Measurements from ENCODE around the gene CDX1.

Gene CDX1

DNA sequence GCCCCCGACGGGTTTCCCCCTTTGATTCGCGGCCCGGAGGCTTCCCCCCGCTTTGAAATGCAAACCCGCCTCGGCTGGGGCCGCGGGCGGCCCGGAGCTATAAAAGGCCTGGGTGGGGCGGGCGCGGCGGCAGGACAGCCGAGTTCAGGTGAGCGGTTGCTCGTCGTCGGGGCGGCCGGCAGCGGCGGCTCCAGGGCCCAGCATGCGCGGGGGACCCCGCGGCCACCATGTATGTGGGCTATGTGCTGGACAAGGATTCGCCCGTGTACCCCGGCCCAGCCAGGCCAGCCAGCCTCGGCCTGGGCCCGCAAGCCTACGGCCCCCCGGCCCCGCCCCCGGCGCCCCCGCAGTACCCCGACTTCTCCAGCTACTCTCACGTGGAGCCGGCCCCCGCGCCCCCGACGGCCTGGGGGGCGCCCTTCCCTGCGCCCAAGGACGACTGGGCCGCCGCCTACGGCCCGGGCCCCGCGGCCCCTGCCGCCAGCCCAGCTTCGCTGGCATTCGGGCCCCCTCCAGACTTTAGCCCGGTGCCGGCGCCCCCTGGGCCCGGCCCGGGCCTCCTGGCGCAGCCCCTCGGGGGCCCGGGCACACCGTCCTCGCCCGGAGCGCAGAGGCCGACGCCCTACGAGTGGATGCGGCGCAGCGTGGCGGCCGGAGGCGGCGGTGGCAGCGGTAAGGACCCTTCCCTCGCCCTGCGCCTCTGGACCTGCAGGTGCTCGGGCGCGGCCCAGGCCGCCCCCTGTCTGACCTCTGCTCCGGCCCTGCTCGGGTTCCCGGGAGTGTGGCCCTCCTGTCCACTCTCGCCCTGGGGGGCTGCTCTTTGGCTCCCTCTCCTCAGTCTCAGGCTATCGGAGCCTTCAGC lies at the start of gene CDX1:
Gene CDX1 (plus strand): TSS at position 129 of the 862 bp plus-strand sequence. CDS start 99 bp downstream, at position 228.
- no peak for DNase-seq (ENCODE audit: low spot score)

DNA sequence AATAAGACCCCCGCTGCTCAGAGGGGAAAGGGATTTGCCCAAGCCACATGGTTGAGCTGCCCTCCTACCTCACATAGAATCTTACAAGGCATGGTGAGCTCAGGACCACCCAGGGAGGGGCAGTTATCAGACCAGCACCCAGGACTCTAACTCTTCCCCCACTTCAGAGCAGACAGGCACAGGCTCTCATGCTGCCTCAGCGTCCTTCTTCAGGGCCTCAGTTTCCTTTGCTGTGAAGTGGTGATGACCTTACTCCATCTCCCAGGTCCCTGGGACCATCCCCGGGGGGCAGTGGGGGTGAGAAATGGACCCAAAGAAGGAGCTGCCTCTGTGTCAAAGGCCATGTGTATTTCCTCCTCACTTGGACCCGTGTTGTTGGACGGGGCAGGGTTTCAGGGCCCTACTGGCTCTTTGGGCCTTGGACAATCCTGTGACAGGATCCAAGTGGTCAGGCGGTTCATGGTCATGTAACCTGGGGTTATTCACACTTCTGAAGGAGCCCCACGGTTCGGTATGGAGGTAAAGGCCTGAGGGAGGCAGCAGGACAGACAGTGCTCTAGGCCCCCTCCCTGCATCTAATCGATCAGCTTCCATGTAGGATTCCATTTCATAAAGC lies 48.5 kb upstream of the CDX1 start:
- DNase-seq (ENCODE audit: low spot score) = no peak

DNA sequence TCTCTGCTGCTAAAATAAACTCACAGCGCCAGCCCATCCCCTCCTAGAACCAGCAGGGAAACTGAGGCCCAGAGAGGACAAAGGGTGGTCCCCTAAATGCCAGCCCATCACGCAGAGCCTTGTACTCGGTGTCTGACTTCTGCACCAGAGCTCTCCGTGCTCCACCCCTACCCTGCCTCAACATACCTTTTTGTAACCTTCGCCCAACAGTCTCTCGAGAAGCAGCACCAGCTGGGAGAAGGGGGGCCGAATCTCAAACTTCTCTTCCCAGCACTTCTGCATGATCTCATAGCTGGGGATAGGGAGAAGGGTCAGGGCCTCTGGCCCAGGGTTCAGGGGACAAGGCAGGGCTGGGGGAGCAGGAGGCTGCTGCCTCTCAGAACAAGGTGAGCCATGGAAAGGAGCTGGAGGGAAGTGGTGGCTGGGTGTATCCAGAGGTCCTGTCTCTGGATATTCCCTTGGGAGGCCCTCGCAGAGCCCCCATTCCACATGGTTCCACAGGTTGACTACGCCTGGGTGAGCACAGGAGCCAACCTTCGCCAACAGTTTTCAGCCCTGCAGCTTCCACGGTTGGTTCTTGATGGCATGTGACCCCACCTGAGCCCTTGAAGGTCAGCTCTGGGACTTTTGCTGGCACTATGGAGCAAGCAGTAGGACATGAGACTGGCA lies 47.9 kb upstream of the CDX1 start:
- no peak for DNase-seq (ENCODE audit: low spot score)

DNA sequence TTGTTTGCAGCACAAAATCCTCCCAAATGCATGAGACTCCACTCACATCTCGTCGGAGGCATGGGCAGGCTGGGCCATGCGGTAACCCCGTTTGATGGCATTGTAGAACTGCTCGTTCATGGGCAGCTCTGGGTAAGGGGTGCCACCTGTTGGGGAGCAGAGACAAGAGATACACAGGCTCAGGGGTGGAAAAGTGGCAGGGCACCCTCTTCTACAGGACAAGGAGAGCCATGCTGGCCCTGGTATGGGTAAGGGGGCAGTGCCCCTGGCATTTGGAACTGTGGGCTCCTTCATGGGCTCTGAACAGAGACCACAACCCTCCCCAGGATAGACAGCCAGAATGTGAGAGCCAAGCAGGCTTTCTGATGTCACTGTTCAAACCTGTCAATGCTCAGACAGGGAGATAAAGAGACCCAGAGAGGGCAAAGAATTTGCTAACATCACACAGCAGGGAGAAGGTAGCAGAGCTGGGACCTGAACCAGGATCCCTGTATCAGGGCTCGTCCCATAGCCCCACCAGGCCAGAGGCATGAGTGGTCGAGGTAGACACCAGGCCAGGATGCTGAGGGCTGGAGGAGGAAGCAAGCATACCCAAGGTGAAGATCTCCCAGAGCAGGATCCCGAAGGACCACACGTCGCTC lies 47.0 kb upstream of the CDX1 start:
- DNase-seq (ENCODE audit: low spot score) = no peak

DNA sequence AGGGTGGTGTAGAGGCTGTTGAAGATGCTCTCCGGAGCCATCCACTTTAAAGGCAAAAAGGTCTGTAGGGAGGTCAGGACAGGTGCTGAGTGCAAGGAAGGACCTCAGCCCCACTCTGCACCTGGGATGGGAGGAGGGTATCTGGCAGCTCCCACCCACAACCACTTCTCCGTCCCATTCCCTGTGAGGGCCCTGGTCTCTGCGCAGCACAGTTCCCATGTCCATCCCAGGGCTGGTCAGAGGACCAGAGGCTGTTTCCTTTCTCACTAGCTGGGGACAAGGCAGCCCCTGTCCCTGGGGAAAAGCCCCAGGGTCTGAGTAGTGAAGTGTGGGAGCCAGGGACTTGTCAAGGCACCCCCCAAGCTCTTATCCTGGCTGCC lies 46.5 kb upstream of the CDX1 start:
- no peak for DNase-seq (ENCODE audit: low spot score)

DNA sequence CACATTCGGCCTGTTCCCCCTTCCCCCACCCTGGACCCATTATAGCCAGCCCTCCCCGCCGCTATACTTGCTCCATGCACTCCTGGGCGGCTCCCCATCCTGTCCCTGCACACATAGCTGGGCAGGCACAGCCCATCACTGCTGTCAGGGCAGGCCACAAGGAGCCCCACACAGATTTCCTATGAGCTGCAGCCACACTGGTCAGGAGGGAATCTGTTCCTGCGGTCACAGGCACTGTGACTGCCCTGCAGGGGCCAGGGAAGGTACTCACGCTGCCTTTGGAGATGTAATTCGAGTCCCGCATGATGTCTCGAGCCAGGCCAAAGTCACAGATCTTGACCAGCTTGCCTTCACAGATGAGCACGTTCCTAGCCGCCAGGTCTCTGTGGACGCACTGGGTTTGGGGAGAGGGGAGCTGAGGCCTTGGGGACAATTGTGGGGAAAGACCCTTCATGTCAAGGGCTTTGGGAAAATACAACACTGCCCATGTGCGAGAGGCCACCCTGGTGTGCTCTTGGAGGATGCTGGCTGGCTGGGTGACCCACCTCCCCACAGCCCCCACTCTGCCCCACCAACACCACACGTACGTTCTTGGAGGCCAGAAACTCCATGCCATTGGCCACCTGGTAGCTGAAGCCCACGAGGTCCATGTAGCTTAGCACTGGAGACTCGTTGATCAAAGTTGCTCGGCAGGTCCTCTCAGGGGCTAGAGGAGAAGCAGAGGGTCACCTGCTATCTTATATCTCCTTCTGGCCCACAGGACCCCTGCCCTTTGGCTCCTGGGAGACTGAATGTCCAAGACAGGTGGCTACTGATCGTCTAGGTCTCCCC lies 45.7 kb upstream of the CDX1 start:
- no peak for DNase-seq (ENCODE audit: low spot score)

DNA sequence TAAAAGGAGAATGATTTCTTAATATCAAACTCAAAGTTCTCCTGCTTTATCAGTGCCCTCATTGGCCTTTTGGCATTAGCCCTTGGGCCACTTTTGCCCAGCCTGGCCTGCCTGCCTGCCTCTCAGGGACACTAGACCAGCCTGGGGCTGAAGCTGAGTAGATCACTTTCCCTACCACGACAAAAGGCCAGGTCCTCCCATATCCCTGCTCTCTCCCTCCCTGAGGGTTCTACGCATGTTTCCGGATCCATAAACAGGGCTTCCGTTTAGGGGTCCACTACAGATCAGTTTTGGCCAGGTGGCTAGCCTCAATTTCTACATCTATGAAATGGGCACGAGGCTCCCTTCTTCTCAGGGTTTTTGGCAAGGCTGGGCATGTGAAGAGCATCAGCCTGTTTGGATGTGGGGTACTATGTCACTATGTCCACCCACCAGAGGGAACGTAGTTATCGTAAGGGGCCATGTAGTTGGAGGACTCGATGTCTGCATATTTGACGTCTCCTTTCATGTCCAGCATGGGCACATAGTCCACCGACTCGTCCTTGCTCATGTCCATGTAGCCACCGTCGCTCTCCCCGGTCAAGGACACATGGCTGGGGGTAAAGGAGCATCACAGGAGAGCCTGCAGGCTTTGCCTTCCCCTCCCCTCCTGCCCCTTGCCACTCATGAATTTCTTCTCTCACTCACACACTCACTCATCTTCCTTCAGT lies 45.0 kb upstream of the CDX1 start:
- no peak for DNase-seq (ENCODE audit: low spot score)

DNA sequence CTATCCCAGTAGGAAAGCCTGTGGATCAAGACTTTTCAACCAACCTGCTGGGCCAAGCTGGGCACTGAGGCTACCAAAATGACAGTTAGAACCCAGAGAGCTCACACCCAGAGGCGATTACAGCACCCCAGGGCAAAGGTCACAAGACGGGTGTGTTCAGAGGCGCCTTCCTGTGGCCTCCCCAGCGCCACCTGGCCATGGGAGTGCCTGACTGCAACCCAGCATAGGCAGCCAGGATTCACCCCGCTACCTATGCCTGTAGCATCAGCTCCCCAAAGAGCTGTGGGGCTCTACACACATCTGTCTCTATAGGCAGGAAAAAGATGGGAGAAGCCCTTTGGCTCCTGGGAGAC lies 44.4 kb upstream of the CDX1 start:
- no peak for DNase-seq (ENCODE audit: low spot score)

DNA sequence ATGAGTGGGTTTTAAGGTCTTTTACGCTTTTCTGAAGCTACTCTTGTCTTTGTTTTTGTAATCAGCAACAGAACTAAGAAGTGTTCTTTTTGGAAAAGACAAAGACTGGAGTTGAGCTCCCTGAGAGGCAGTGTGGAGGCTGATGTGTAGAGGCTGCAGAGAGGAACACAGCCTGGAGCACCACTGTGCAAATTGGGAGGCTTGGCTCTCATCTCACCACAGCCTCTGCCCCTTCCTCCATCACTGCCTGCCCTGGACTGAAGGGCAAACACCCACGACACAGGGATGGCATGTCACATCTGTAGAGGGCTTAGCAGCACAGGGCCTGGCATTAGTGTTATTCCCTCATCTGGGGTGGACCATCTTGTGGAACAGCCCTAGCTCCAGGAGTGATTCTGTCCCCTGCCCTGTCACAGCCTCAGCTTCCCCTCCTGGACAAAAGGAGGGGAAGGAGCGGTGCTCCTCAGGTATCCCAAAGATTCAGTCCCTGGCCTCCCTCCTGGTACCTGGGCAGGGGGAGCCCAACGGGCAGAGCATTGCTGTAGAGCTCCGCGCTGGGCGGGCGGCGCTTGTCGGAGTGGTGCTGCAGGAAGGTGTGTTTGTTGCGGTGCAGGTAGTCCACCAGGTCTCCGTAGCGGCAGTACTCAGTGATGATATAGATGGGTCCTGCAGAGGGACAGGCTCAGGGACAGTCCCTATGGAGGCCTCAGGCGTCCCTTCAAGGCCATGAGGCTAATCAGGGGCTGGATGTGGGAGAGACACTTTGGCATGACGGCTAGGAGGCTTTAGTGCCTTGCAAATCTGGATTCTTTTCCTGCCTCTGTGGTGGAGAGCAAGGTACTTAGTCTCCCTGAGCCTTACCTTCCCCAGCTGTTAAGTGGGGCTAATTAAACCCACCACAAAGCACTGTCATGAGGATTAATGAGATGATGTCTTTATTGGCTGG lies 43.8 kb upstream of the CDX1 start:
- no peak for DNase-seq (ENCODE audit: low spot score)

DNA sequence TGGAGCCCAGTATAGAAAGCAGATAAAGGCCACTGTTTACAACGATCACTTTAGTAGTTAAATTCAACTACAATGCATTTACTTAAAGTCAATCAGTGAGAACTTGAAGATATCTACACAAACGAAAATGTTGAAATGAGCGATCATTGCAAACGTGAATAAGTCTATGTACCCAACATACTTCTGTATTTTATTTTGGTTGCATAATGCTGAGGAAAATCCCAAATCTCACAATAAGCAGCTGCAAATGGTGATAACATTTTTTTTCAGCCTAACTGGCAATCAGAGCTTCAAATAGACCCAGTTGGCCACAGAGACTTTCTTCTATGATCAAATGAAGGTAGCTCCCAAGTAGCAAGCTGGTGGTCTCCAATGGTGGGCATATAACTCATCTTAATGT lies 43.0 kb upstream of the CDX1 start:
- no peak for DNase-seq (ENCODE audit: low spot score)

DNA sequence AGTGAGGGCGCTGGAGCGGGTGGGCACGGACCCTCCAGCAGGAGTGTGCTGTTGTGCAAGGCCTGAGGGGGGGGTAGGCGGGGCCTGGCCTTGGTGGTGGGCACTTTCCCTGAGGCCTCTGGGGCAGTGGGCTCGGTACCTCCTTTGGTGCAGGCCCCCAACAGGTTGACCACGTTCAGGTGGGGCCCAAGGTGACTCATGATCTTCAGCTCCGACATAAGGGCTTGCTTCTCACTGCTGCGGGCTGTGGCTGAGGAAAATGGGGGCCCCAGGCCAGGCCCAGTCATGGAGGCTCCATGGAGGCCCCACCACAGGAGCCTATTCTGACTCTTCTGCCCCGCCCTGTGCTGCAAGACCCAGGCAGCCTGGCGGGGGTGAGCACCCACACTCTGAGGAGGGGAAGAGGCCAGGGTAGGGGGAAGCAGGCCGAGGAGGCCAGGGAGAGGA lies 42.4 kb upstream of the CDX1 start:
- DNase-seq (ENCODE audit: low spot score) = no peak

DNA sequence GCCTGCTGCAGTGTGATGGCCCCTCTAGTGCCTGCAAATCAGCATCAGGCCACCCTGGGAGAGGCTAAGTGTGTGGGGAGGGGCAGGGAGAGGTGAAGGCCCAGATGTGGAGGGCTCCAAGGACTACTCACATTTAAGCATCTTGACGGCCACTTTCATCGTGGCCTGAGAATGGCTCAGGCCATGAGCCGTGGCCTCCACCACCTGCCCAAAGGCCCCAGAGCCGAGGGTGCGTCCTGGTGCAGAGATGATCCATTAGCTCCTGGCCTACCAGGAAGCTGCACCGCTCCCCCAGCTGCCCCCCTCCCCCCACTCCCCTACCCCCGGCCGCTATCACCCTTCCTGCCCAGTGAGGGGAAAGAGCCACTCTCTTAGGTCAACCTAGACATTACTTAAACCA lies 42.0 kb upstream of the CDX1 start:
- no peak for DNase-seq (ENCODE audit: low spot score)

DNA sequence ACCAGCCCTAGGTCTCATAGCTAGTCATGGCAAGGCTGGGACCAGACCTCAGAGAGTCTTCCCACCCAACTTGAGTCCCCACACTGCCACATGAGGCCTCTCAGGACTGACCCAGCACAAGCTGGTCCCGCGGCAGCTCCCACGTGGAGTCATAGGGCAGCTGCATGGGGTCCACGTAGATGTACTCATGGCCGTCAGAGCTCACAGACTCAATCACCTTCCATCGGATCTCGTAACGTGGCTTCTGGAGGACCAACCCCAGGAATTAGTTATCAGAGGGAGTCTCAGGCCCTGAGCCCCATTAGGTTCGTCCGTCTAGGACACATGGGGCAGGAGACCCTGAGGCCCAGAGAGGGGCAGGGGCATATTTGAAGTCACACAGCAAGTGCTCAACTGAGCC lies 41.2 kb upstream of the CDX1 start:
- DNase-seq (ENCODE audit: low spot score) = no peak

DNA sequence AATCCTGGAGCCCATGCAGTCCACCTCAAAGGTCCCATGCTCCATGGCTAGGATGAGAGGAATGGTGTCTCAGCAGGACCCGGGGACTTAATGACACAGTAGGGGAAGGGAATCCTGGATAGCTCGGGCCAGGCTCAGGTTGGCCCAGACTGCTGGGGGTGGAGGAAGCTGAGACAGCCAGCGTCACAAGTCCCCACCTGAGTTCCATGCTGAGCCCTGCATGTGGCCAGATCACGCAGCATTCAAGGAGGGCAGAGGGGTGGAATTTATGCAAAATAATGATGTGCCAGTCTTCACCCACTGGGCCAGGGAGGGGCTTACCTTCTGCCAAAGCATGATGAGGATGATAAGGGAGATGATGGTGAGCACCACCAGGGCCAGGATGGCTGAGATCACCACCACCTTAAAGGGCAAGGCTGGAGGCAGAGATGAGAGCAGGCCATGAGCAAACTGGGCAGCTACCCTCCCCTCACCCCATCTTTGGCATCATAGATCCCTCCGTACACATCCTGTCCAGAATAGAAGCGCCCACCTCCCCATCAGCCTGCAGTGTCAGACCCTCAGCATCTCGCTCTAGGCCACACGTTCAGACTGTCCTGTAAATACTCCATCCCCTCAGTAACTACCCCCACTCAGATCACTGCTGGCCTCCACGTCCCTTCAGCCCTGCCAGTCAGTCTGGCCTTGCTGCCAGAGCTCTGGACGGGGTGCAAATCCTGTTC lies 40.2 kb upstream of the CDX1 start:
- no peak for DNase-seq (ENCODE audit: low spot score)

DNA sequence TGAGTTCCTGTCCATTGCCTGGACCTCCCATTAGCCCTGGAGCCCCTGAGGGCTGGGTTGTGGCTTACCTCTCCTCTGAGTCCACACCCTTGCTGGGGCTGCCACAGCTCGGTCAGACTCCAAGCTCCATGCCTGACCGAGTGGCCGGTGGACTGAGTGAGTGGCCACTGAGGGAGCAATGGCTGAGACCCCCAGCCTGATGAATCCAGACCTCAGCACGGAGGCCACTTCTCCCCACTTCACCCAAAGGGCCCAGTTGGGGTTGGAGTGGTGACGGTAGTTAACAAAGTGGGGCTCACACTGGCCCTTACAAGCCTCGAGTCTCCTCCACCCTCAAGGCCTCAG lies 39.7 kb upstream of the CDX1 start:
- DNase-seq (ENCODE audit: low spot score) = no peak

DNA sequence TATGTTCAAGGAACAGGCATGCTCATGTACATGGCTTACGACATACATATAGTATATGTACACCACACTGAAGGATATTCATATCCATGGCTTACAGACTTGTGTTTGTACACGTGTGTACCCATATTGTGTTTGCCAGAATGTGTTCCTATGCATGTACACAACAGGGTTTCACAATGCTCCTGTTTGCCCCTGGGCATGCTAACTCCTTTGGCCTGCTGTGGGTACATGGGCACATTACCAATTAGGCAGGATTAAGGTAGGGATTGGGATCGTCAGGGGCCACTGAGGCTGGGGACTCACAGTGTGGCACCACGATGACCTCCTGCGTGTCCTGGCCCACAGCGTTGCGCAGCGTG lies 37.1 kb upstream of the CDX1 start:
- DNase-seq (ENCODE audit: low spot score) = no peak

DNA sequence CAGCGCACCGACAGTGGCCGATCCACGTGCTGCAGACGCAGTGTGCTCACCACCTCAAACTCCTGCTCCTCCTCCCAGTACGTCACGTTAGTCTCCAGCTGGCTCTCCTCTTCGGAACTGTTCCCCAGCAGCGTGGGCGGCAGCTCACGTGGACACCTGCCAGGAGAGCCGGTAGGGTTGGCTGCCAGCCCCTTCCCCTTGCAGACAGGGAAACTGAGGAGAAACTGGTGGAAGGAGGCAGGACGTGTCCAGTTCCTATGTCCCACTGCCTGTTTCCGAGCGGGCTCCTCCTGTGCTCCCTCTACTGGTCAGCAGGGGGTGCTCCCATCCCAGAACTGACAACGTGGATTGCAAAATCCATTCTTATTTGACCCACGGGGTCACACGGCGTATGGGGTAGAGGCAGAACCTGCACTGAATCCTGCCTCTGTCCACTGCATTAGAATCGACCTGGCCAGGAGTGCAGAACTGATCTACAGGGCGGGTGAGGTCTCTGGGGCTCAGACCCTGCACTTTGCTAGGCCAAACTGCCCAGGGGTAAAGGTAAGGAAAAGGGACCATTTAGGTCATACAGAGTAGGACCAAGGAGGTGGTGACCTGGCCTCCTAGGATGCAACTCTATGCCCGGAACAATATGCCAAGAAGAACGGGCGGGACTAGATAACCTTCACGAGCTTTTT lies 36.6 kb upstream of the CDX1 start:
- DNase-seq (ENCODE audit: low spot score) = peak; percentile 60

DNA sequence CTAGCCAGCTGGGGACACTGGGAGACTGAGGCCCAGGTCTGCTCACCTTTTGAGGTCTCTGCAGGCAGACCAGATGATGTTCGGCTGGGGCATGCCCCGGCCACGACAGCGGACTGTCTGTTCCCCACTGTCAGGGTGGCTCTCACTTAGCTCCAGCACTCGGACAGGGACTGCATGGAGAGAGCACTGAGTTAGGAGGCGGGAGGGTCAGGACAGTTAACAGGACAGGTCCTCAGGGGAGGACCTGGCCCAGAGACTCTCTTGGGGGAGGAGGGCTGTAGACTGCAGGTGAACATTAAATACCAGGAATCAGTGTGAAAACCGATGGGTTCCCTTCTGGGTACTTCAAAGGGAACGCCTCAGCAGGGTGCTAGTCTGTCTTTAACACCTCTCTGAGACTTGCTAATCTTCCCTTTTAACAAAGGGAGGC lies 36.1 kb upstream of the CDX1 start:
- DNase-seq (ENCODE audit: low spot score) = no peak

DNA sequence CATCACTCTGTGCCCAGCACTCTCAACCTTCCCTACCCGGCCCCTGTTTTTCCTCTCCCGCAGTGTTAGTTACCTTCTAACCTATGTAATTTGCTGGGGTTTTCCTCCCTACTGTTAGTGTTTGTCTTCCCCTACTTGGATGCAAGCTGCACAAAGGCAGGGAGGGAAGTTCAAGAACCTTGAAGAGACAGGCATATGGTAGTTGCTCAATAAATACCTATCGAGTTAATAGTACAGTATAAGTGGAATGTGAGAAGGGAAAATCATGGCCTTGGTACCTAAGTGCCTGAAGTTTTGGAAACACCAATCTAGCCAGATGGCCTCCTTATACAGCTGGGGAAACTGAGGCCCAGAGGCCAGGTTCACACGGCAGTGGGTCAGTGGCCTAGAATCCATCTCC lies 35.1 kb upstream of the CDX1 start:
- DNase-seq (ENCODE audit: low spot score) = no peak

Data from kidney capillary endothelial cell (primary cell).